ENCODE results near the gene AZIN2.

The AZIN2 gene

DNA sequence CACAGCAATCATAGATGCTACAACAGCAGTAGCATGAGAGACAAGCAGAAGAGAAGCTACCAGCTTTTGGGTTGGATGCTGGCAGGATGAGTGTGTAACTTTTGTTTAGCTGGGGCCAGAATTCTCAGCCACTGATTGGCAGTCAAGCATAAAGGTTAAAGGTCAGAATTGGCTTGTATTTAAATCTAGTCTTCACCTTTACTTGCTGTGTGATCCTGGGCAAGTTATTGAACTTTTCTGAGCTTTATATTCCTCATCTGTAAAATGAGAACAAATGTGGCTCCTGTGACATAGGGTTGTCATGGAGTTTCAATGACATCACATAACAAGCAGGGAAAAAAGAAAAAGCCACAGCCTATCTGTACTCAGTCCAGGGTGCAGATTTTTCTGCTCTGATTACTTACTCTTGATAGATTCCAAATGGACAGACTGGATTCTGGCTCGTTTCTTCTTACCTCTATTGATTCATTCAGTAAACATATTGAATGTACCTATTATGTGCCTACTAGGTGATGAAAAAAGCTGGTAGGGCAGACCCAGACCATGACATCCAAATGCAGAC is 2.8 kb upstream of the AZIN2 start:
- peaks cover 20% of the 10 kb centered on the region for H3K4me1 Mint-ChIP-seq
- H3K27ac Mint-ChIP-seq, result no peak overlapping the region
- no peaks in the 10 kb centered on the region for H3K27me3 Mint-ChIP-seq (ENCODE audit: low read depth)
- peak overlapping the region in 2 of 3 experiments; percentile 26 to 51 for H3K4me3 Mint-ChIP-seq
- TF ChIP-seq, protein P1, sequence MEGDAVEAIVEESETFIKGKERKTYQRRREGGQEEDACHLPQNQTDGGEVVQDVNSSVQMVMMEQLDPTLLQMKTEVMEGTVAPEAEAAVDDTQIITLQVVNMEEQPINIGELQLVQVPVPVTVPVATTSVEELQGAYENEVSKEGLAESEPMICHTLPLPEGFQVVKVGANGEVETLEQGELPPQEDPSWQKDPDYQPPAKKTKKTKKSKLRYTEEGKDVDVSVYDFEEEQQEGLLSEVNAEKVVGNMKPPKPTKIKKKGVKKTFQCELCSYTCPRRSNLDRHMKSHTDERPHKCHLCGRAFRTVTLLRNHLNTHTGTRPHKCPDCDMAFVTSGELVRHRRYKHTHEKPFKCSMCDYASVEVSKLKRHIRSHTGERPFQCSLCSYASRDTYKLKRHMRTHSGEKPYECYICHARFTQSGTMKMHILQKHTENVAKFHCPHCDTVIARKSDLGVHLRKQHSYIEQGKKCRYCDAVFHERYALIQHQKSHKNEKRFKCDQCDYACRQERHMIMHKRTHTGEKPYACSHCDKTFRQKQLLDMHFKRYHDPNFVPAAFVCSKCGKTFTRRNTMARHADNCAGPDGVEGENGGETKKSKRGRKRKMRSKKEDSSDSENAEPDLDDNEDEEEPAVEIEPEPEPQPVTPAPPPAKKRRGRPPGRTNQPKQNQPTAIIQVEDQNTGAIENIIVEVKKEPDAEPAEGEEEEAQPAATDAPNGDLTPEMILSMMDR (IDR thresholded peaks at IDR 0.05; ENCODE audit: unreplicated experiment in 3 of 3), result no peak
- no peaks in the 10 kb centered on the region for H3K36me3 Mint-ChIP-seq (ENCODE audit: low read depth)
- H3K9me3 Mint-ChIP-seq, result no peaks in the 10 kb centered on the region

DNA sequence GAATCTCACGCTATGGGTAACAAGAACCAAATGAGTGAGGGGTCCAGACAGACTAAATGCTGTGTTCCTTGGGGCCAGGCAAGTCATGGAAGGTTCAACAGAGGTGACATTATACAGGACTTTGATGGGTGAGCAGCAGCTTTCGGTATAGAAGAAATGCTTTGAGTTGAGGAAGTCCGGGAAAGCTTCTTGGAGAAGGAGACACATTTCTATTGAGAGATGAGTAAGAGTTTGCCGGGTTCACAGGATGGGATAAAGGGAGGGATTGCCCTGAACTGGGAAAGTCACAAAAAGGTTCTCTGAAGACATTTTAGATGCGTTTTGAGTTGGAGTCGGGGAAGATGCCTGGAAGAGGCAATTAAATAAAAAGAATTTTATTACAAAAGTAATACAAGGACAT is 580 bp upstream of the AZIN2 start:
- peak overlapping the region; percentile 82 to 88 (median 86) for H3K4me3 Mint-ChIP-seq
- TF ChIP-seq, protein P1 (IDR thresholded peaks at IDR 0.05; ENCODE audit: unreplicated experiment in 3 of 3), result no peak
- peaks cover 3% of the 10 kb centered on the region for H3K27me3 Mint-ChIP-seq (ENCODE audit: low read depth)

DNA sequence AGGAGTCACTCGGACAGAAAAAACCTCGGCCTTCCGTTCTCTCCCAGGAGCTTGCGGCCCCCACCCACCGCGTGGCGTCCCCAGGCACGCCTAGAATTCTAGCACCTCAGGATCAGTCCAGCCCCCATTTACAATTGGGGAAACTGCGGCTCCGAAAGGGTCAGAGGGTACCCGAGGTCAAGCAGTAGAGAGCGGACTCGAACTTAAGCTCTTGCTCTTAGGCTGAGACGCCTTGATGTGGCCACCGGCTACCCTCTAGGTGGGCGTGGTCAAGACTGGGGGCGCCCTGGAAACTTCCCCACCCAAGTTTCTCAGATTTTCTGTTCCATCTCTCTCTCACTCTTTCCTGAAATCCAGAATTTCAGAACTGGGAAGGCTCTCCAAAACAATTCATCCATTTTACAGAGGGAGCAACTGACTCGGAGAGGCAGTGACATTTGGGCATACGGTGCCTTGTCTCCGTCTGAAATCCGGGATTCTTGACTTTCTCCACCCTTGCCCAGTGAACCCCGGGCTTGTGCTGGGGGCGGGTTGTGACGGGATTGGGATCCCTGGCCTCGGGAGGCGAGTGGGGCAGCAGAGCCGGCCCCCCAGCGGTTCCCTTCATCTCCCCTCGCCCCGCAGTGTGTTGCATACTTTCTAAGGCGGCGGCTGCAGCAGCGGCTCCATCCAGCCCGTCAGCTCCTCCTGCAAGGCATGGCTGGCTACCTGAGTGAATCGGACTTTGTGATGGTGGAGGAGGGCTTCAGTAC is 777 bp downstream of the AZIN2 start:
- Mint-ChIP-seq H3K9me3 (no peaks in the 10 kb centered on the region), H3K4me1 (peaks cover 14% of the 10 kb centered on the region), H3K27me3 (ENCODE audit: low read depth) (peaks cover 3% of the 10 kb centered on the region), H3K36me3 (ENCODE audit: low read depth) (no peaks in the 10 kb centered on the region), H3K27ac (no peak overlapping the region), H3K4me3 (peak overlapping the region; percentile 82 to 88 (median 86))
- TF ChIP-seq, protein P1 (IDR thresholded peaks at IDR 0.05; ENCODE audit: unreplicated experiment in 3 of 3), result no peak

More for the DNA sequence above, 580 bp upstream of the AZIN2 start:
- H3K9me3 Mint-ChIP-seq, result no peaks in the 10 kb centered on the region
- H3K4me1 Mint-ChIP-seq, result peaks cover 14% of the 10 kb centered on the region
- no peaks in the 10 kb centered on the region for H3K36me3 Mint-ChIP-seq (ENCODE audit: low read depth)
- H3K27ac Mint-ChIP-seq, result peak overlapping the region in 2 of 3 experiments; percentile 6 to 8

DNA sequence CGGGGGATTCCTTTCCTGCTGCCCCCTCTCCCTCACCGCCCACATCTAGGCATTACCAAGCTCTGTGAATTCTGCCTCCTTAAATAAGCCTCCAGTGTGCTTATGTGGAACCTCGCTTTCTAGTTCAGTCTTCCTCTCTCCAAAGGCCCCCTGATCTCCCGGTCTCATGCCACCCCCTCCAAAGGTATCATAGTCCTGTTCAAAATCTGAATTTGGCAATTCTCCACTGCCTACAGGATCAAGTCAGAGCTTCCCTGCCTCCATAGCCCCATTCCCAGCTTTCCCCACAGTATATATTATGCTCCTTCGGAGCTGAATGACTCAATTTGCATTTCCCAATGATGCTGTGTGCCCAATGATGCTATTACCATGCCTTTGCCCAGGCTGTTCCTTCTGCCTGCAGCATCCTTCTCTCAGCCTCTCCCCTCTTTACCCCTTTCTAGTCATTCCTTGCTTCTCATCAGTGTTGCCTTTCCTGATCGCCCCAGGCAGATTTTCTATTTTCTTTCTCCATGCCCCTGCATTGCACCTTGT is 1.7 kb downstream of the AZIN2 start:
- Mint-ChIP-seq H3K27ac (no peak overlapping the region), H3K36me3 (ENCODE audit: low read depth) (no peaks in the 10 kb centered on the region), H3K27me3 (ENCODE audit: low read depth) (peaks cover 3% of the 10 kb centered on the region), H3K4me1 (peaks cover 14% of the 10 kb centered on the region), H3K4me3 (peak overlapping the region; percentile 82 to 88 (median 86)), H3K9me3 (no peaks in the 10 kb centered on the region)
- TF ChIP-seq, protein P1 (IDR thresholded peaks at IDR 0.05; ENCODE audit: unreplicated experiment in 3 of 3), result no peak

DNA sequence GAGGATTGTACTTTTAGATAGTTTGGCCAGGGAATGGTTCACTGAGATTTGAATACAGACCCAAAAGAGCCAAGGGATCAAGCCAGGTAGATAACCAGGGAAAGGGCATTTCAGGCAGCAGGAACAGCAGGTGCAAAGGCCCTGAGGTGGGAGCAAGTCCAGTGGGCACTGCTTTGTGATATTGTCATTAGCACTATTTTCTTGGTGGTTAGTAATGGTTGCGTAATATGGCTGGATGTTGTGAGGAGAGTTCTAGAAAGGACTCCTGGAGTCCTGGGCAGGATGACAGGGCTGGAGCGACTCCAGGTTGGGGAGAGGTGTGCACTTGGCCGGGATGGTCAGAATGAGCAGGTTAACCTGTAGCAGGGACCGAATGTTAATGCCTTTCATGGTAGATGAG is 4.4 kb downstream of the AZIN2 start:
- TF ChIP-seq, protein P1 (IDR thresholded peaks at IDR 0.05; ENCODE audit: unreplicated experiment in 3 of 3), result no peak
- H3K27me3 Mint-ChIP-seq (ENCODE audit: low read depth), result peaks cover 3% of the 10 kb centered on the region

More for the DNA sequence above, 4.4 kb downstream of the AZIN2 start:
- no peaks in the 10 kb centered on the region for H3K36me3 Mint-ChIP-seq (ENCODE audit: low read depth)
- H3K27ac Mint-ChIP-seq, result no peak overlapping the region
- no peak overlapping the region for H3K4me3 Mint-ChIP-seq
- no peaks in the 10 kb centered on the region for H3K9me3 Mint-ChIP-seq
- H3K4me1 Mint-ChIP-seq, result peaks cover 18% of the 10 kb centered on the region

All from nephron (organoid).